DMS114 treated with DMSO at 0.1 percent for 48 hours (cell line): Measurements from ENCODE around the gene TEX44.

ENCODE experiments used
- DNase-seq: peaks from one replicate; lab custom pipeline; 2025; ENCODE audit not compliant: unreplicated experiment; lab: John Stamatoyannopoulos, UW

Gene TEX44

DNA sequence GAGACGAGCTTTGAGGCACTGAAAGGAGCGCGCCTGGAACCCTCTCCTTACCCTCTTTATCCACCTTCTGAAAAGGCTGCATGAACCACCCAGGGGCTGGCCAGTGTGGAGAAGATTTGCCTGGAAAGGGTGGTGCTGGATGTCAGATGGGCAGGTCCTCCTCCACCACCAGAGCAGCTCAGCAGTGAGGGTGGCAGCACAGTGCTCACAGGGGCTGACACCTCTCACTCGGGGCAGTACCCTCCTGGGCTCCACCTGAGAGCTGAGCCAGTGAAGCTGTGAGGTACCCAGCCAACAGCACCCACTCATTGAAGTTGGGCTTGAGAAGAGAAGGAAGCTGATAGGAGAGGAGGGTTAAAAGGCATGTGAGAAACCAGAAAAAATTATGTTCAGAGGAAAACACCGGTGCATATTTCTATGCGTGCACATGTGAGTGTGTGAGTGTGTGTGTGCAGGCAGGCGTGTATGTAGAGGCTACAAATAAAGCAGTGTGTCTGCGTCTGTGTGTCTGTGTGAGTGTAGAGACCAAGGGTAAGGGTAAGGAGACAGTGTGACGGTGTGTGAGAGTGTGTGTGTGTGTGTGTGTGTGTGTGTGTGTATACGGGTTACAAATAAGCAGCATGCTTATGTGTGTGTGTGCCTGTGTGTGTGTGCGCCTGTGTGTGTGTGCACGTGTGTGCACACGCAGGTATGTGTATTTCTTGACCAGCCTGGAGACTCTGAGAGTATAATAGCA is 40.7 kb downstream of the TEX44 start:
- no peak for DNase-seq

DNA sequence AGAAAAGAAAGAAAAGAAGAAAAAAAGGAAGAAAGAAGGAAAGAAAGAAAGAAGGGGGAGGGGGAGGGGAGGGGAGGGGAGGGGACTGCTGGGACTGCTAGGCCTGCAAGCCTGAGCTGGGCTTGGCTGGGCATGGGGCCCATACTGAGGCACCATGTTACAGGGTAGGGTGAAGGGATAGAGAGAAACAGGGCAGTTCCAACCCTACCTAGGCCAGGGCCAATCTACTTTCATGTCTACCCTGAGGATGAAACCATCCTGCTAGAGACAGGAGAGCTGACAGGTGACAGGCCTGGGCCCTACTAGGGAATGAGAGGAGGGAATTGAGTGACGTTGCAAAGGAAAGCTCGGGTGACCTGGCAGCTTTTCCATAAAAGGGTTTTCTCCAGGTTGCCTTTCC is 41.7 kb downstream of the TEX44 start:
- DNase-seq = no peak

DNA sequence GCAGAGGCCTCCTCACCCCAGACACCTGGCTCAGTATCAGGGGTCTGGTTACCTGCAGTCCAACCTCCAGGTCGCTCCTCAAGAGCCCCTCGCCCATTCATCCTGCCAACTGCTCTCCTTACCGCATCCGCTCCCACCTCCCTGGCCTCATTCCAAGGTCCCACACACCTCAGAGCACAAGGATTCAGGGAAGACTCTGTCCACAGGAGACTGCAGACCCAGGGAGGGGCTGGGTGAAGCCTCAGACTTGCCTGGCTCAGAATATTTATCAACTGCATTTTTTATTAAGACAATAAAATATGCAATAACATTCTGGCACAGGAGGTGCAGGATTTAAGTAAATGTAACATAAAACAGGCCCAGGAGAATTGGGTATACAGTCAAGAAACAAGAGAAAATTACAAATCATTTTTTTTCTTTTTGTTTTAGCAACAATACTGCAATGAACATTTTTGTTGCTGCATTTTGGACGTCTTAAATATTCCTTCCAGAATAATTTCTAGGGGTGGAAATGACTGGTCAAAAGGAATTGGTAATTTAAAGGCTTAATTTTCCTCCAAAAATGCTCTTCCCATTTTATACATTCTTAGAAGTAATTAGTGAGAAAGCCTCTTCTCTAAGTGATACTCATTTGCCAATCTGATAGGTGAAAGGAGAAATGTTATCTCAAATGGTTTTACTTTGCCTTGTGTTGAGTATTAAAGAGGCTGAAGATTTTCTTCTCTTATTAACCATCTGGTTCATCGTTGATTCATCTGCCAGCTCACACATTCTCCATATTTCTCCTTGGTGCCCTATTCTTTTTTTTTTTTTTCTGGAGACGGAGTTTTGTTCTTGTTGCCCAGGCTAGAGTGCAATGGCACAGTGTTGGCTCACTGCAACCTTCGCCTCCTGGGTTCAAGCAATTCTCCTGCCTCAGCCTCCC is 42.5 kb downstream of the TEX44 start:
- DNase-seq = no peak

DNA sequence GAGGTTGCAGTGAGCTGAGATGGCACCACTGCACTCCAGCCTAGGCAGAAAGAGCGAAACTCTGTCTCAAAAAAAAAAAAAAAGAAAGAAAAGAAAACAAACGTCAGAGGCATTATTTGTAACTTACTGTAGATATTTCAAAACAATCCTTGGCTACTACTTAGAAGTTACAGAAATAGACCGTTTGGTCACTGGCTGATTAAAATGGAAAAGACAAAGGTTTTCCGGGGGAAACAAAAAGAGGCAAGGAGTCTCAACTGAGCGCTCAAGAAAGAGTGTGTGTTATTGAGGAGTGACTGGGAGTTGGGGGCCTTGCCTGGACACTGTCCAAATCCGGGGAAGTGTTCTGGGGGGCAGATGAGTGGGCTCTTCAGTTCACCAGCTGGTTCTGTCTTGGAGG is 47.6 kb downstream of the TEX44 start:
- DNase-seq = no peak

DNA sequence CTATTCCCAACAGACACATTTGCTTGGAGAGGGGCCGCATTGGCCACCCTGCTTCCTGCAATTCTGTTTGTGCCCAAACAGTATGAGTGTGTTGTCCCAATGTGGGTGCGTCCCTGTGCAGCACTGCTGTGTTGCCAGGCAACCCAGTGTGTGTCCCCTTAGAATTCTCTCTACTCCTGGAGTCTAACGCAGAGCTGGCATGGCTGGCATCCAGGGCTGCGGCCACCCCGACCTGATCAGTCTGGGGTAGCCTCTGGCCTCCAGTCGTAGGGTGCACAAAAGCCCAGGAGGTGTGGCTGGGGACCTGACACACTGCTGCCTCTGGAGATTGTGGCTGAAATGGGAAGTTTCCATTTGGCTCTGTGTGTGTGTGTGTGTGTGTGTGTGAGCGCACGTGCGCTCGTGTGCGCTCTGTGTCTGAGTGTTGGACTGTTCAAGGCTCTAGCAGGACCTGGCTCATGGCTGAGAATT is 48.0 kb downstream of the TEX44 start:
- no peak for DNase-seq

DNA sequence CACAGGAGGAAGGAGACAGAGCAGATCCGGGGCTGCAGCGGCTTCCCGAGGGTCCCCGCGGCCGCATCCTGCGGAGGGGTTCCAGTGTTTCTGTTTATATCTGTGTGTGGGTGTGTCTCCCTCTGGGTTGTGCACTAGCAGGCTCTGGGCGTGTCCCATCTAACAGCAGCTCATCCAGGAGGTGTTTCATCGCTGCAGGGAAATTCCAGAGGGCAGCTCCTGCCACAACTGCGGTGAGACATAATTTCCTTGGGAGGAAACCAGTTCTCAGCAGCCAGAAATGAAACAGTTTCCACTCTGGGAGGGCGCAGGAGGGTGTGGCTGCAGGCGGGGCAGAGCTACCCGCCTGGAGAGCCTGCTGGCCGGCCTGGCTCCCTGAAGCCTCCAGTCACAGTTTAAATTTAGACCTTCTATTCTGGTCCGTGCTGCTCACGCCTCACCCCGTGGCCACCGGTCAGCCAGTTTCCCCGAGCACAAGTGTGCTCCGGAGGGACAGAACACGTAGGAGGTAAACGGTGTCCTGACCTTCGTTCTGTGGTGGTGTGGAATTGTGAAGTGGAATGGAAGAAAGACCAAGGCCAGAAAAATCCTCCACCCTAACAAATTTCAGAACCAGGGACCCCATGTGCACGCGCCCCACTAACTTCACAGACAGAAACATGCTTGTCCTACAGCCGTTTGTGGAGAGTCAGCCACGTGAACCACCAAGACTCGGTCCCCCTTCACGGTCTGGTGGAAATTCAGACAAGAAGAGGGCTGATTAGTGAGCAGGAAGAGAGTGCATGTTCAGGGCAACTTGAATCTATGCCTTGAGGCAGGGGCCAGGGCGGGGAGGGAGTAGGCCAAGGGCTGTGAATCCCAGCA is 50.2 kb downstream of the TEX44 start:
- DNase-seq = no peak

DNA sequence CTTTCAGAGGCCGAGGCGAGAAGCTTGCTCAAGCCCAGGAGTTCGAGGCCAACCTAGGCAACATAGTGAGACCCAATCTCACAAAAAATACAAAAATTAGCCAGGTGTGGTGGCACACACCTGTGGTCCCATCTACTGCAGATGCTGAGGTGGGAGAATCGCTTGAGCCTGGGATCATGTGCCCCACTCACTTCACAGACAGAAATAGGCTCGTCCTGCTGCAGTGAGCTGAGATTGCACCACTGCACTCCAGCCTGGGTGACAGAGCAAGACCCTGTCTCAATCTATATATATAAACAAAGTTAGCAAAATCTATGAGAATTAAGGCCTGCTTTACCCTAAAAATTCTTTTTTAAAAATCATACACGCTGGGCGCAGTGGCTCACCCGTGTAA is 50.8 kb downstream of the TEX44 start:
- DNase-seq = no peak
